HG02763 (cell line): ENCODE results near the gene ABCG5.

Experiments
- ATAC-seq: cut with Tn5 transposase; IDR thresholded peaks from one replicate; pipeline ENCODE4 v1.9.1; 2021; ENCODE audit warnings: mild to moderate bottlenecking, moderate library complexity; ENCODE audit not compliant: unreplicated experiment

ABCG5 gene

DNA sequence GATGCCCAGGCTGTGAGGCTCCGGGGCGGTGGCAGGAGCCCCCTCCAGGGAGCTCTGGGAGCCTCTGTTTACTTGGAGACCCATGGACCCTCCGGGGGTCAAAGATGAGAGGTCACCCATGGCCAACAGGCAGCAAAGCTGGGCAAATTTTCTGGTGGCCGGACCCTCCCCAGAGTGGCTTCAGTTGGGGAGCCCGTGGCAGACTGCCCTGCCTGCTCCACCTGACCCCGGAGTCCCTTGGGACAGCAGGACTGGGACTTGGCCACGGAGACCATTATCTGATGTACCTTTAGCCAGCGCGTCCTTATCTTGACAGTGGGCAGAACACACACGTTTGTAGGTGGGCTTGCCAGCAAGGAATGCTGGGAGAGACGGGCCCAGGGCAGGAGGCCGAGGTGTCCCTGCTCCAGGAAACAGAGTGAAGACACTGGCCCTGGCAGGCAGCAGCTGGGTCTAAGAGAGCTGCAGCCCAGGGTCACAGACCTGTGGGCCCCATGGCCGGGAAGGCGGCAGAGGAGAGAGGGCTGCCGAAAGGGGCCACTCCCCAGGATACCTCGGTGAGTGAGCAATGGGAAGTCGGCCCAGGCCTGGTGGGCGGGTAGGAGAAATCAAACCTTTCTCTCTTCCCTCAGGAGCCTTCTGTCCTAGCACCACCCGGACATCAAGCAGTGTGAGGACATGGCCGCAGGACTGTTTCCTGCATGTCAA is at the start of gene ABCG5, which contains the start of gene ABCG8:
ABCG5 (minus strand) TSS at position 280 of the 708 bp plus-strand sequence; CDS start at position 120, 160 bp downstream.
ABCG8 (plus strand) TSS at position 412 of the 708 bp plus-strand sequence; CDS start at position 495, 83 bp downstream.
- no peak for ATAC-seq

DNA sequence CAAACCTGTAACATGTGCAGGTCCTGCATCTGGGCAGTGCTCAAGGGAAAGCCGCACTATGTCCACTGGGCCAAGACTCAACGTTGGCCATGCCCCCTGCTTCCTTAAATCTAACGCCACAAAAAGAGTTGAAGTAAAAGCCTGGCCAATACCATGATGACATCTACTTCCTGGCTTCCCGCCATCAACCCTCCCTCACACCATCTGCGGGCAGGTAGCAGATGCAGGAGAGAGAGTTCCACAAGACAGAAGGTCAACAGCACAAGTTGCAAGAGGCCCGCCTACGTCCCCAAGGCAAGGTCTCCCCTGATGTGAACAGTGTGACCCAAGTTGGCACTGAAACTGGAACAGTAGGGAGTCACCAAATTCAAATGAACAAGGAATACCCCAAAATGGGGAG is 48.5 kb upstream of the ABCG5 start:
- ATAC-seq: no peak

DNA sequence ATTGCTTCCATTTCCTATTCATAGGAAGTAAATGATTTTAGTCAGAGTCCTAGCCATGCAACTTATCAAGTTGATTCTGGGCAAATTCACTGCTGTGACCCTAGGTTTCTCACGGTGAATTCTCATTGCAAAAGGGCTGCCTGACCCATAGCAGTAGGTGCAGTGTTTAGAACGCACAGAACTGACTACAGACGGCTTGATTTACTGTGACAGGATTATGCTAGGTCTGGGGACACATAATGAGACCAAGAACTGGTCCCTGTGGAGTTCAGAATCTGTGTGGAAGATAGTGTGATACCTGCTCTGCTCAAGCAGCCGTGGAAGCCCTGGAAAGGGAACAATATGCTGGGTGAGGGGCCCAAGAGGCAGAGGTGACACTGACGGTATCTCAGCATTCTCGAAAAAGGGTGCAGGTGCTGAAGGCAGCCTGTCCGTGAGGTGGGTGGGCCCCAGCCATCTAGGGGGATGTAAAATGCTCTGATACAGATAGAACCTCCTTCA is 46.5 kb upstream of the ABCG5 start:
- no peak for ATAC-seq

DNA sequence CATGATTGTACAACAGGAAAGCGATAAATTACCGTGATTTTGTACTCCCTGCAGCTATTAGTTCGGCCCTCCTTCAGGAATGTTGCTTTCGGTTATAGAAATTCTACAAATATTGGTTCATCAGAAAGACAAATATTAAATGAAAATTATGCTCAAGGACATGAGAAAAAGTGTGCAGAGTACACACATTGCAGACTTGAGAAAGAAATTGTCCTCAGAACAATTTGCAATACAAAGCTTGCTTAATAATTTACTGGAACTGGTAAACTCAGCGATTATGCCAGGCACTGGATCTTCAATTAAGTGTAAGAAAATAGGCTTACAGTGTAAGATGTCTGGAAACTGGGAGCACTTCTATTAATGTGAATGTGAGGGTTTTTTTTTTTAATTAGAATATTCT is 46.0 kb upstream of the ABCG5 start:
- ATAC-seq: no peak

DNA sequence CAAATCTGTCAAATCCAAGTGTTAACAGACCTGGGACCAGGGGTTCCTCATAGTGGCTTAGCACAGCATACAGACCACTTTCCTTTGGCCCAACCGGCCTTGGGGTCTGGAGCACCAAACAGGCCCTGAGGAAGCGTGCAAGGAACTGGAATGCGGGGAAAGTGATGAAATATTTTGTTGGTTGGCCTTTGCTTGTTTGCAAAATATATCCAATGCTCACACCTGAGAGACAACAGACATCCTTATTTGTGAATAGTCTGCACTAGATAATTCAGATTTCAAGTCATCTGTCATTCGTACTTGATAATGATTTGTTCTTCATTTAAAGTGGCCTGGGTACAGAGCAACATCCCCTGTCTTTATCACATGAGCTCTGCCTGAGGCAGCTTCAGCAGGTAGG is 43.7 kb upstream of the ABCG5 start:
- ATAC-seq: no peak

DNA sequence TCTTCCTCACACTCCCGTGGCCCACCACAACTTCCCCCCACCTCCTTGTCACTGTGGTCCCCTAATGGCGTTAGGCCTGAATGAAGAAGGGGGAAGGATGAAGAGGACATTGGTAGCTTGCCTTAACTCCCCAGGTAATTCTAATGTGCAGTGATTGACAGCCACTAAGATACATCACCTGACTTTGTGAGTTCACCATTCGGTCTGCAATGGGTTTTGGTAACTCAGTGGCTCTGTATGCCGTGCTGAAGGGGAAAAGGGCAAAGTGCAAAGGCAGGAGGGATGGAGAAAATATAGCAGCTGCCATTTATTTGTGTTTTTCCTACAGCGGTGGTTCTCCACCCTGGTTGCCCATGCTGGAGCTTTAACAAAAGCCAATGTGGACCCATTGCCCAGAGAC is 42.3 kb upstream of the ABCG5 start:
- ATAC-seq: no peak

DNA sequence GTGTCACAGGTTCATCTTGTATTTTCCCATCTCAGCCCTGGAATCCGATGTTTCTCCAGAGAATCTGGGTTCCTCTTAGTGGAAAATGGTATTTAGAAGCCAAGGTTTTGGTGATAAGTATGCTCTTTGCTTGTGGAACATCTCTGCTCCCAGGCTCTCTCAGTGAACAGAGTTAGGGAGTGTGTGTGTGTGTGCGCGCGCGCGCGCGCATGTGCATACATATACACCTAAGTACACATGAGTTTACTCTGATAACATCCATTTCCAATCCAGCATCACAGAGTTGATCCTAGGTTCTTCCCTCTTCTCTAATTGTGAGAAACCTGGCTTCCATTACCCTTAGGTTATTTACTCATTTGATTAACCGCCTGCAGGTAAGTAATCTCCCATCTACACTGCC is 41.8 kb upstream of the ABCG5 start:
- no peak for ATAC-seq

DNA sequence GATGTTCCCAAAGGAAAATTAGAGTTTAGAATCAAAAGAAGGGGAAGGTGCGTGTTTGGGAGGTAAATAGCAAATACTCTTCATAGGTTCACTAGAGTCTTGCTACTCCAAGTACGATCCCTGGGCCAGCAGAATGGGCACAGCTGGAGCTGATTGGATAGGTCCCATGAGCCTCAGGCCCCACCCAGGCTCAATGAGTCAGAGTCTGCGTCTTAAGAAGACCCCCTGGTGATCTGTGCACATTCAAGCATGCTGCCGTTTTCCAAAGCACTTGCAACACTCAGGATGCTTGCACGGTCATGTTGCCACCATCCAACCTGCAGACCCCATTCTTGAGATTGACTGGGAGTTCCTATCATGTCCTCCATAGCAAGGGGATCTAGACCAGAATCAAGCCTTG is 40.6 kb upstream of the ABCG5 start:
- no peak for ATAC-seq

DNA sequence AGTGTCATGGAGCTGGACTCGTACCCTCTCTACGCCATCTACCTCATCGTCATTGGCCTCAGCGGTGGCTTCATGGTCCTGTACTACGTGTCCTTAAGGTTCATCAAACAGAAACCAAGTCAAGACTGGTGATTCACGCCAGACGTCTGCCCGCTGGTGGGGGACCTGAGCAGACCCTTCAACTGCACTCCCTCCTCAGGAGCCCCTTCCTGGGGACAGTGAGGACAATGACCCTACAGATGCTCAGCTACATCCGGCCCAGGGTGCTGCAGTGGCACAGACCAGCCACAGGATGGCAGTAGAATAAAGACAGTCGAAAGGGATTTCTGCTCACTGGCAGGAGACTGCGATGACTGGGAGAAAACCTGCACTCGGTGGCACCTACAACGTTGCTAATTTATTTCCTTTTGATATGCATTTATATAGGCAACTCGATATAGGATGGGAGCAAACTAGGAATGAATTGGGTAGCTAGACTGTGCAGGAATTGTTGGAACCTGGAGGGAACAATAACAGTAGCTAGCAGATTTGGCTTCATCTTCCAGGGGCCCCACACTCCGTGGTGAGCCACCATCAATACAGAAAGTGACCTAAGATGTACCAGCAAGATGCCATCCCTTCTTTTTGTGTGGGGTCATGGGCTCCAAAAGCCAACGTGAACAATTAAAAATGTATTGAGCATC is 39.3 kb upstream of the ABCG5 start:
- peak; percentile 65 for ATAC-seq

DNA sequence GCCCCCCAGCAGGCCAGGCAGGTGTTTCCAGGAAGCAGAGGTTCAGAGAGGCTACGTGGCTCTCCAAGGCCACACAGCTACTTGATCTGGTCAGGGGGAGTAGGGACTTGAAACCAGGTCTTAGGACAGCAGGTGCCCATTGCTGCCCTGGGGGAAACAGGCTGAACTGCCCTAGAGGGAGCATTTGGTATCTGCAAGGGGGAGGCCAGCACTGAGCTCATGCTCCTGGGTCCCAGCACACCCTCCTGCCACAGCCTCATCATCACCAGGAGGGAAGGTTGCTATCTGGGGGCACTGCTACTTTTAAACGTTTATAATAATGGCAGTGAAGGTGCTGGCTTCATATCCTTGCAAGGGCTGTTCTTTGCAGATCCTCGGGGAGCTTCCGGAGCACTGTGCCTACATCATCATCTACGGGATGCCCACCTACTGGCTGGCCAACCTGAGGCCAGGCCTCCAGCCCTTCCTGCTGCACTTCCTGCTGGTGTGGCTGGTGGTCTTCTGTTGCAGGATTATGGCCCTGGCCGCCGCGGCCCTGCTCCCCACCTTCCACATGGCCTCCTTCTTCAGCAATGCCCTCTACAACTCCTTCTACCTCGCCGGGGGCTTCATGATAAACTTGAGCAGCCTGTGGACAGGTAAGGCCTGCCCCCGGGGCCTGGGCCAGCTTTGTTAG is 36.3 kb upstream of the ABCG5 start:
- no peak for ATAC-seq

DNA sequence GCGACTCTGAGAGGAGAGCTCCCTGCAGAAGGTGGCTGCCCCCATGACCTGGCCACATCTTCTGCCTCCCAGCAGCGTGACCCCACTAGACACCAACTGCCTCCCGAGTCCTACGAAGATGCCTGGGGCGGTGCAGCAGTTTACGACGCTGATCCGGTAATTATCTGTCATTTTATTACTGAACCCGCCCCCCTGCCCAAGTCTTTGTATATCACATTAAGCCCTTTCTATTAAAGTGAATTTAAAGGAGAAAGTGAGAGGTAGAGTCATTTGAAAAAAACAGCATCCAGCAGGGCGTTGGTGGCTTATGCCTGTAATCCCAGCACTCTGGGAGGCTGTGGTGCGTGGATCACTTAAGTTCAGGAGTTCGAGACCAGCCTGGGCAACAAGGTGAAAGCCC is 33.5 kb upstream of the ABCG5 start:
- no peak for ATAC-seq

DNA sequence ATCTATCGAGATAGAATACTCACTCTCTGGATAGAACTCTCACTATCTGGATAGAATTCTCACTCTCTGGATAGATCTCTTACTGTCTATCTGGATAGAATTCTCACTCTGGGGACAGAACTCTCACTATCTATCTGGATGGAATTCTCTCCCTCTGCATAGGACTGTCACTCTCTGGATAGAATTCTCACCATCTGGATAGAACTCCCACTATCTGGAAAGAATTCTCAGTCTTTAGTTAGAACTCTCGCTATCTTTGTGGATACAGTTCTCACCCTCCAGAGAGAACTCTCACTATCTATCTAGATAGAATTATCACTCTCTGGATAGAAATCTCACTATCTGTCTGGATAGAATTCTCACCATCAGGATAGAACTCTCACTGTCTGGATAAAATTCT is 16.7 kb upstream of the ABCG5 start:
- ATAC-seq: no peak

DNA sequence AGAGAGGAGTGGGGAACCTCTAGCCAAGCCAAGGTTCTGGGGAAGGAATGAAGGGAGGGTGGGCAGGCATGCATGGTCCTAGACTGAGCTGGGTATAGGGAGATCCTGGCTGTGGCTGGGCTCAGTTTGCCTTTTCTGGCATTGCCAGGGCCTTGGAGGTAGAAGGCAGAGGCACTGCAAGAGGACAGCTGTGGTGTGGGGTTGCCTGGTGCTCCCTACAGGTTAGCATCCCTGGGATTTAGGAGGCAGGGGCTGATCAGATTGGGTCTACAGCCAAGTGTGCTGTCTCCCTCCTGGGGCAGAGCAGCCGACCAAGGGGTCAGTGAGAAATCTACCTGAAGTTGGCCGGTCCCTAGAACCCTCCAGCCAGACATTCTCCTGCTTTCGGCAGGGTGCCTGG is 16.0 kb upstream of the ABCG5 start:
- no peak for ATAC-seq

DNA sequence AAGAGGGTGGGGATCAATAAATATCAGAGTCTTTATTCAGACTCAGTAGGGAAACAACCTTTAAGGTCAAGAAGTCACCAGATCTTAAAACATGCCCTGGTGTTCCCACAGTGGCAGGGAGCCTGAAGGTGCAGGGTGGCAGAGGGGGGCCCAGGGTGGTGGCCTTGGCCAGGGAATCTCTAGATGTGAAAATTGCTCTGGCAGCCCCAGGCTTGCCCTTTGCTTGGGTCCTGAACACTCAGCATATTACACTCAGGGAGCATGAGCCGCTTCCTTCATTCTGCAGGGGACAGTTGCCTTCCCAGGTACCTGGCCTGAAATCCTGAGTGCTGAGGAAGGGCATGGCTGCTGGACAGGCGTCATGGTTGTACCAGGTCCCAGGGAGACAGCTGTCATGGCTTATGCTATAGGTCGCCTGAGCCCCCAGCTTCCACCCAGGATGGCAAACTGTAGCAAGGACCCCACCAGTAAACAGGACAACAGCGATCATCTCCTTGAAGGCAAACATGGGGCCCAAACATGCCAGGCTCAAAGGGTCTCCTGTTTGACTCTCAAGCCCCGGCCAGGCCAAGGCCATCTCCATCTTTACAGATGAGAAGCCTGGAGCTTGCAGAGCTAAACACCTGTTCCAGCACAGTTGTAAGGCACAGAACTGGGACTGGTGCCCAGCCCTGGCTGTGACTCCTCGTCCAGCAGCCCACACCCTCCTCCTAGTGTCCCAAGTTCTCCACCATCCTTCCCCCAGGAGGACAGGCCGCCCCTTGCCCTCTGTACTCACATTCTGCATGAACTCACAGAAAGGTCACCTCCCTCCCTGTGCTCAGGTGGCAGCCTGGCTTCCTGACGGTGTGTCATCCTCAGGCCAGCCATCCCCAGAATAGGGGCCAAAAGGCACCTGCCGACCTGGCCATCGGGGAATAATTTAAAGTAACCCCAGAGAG is 14.8 kb upstream of the ABCG5 start:
- no peak for ATAC-seq

DNA sequence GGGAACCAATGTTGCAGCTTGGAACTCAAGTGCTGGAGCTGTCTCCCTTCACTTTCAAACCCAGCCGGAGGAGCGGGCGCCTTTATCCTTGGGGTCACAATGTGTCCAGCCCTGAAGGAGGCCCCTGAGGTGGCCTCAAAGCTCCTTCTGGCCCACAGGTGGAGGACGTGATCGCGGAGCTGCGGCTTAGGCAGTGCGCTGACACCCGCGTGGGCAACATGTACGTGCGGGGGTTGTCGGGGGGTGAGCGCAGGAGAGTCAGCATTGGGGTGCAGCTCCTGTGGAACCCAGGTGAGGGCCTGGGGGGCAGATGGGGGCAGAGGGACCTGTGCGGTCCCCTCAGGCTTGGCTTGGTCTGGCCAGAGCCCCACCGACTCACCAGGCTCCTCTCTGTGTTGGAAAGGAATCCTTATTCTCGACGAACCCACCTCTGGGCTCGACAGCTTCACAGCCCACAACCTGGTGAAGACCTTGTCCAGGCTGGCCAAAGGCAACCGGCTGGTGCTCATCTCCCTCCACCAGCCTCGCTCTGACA is 13.6 kb upstream of the ABCG5 start:
- no peak for ATAC-seq

DNA sequence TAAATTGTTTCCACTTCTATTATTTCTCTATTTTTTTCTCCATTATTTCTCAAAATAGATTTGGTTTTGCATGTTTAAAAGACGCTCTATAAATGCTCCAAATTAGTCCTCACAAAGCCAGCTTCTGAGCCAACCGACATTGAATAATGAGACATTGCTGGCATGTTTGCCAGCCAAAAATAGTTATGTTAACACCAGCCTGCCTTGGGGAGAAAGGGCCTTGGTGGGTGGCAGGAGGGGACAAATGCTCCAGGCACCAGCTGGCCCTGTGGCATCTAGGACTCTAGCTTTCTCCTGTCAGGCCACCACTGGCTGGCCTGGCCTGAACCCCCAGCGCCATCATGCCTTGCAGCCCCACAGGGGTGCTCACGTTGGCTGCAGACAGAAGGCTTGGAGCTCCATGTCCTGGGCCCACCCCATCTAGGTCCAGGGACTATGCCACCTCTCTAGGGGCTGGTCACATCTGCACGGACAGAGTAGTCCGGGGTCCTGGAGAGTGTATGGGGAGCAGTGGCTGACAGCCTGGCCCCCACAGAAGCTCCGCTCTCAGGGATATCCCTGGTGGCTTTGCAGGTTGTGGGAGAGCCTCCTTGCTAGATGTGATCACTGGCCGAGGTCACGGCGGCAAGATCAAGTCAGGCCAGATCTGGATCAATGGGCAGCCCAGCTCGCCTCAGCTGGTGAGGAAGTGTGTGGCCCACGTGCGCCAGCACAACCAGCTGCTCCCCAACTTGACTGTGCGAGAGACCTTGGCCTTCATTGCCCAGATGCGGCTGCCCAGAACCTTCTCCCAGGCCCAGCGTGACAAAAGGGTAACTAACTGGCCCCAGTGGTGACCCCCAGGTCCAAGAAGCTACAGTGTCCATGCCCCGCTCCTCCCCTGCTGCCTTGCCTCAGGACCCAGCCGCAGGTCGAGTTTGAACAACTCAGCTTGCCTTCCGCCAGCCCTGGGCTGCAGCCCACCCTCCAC is 12.7 kb upstream of the ABCG5 start:
- ATAC-seq: no peak

DNA sequence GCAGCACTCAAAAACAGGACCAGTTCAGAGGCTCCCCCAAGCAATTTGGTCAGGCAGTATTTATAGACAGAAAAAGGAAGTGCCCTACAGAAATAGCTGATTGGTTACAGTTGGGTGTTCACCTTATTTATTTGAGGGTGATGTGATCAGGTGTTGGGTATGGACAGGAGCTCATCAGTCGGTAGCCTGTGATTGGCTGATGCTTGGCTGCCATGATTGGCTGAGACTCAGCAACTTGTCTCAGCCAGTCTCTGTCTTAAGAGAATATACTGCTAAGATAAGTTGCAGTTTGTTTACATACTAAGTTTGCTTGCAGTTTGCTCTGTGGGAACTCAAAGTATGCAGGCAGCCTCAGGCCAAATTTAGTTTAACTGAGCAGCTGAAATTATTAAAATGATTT is 9.6 kb upstream of the ABCG5 start:
- ATAC-seq: no peak

DNA sequence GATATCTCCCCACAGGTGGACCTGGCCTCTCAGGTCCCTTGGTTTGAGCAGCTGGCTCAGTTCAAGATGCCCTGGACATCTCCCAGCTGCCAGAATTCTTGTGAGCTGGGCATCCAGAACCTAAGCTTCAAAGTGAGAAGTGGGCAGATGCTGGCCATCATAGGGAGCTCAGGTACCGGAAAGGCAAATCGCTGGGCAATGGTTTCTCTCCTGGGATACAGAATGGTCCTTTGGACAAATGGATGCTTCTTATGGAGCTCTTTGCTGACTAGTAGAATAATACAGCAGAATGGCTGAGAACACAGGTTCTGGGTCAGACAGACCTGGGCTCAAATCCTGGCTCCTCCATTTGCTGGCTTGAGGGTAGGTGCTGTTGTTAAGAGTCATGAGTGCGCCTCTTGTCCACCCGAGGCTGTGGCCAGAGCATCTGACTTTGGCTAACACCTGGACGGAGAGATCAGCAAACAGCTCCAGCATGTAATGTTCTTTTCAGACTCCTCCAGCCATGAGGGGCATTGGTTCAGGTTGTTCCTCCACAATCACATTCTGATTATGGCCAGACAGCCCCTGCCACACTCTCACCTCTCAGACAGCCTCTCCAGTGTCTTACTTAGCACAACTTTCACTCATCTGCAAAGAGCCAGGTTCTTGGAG is 7.6 kb upstream of the ABCG5 start:
- ATAC-seq: no peak

DNA sequence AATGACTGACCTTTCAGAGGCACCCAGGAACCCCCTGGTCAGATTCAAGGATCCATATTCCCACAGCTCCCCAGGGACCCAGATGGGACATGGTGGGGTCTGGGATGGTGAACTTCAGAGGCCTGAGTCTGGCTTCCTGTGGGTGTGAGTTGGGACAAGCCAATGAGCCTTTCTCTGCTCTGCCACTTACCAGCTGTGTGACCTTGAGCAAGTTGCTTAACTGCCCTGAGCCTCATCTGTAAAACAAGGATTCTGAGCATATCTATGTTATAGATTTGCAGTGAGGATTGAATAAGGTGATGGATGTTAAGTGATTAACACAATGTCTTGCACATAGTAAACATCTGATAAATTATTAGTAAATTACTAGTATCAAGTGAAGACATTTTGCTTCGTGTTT is 6.5 kb upstream of the ABCG5 start:
- ATAC-seq: no peak
